Fibroblast of the aortic adventitia (primary cell): ENCODE measurements around the gene GM2A. TPM values are rescaled to one million over a fixed set of nuclear protein-coding genes. Genes with fewer than 3 reads are reported as not detected.

ENCODE experiments used
- DNase-seq: peaks from one replicate; pipeline ENCODE4 v3.0.0-alpha.2; 2010; ENCODE audit warnings: low read depth
- H3K4me3 ChIP-seq: 2 replicates; pipeline ENCODE4 v1.5.1; 2011; ENCODE audit warnings: low read depth, mild to moderate bottlenecking, control low read depth, low read length, moderate library complexity
- total RNA-seq: library from RNA; depleted of rRNA; stranded (reverse); fragments of >200 nt; gene quantifications from 2 replicates; pipeline ENCODE4 v1.2.3, GENCODE V29; 2012; ENCODE audit warnings: low replicate concordance
- TF ChIP-seq, protein P1 (sequence below): IDR thresholded peaks from 2 replicates; pipeline ENCODE4 v1.5.1; 2011; ENCODE audit warnings: mild to moderate bottlenecking, low read length, control low read depth, inconsistent platforms; ENCODE audit not compliant: insufficient read depth

GM2A gene
- total RNA-seq, 1 donor, result 42.6 TPM

DNA sequence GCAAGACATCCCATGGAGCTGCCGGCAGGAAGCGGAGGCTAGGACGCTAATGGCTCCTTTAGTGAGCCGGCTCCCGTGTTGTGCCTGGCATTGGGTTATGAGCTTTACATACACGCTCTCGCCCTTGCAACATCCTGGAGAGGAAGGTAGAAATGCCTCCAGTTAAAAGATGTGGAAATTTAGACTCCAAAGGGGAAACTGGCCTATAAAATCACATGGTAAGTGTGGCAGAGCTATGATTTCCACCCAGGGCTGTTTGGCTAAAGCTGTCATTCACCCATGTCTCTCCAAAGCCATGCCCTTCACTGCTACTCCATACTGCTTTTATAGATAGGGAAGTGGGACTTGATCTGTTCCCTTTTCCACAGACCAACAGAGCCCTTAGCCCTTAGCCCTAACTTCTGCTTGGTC, 5.2 kb downstream of the GM2A start:
- TF ChIP-seq, protein P1, sequence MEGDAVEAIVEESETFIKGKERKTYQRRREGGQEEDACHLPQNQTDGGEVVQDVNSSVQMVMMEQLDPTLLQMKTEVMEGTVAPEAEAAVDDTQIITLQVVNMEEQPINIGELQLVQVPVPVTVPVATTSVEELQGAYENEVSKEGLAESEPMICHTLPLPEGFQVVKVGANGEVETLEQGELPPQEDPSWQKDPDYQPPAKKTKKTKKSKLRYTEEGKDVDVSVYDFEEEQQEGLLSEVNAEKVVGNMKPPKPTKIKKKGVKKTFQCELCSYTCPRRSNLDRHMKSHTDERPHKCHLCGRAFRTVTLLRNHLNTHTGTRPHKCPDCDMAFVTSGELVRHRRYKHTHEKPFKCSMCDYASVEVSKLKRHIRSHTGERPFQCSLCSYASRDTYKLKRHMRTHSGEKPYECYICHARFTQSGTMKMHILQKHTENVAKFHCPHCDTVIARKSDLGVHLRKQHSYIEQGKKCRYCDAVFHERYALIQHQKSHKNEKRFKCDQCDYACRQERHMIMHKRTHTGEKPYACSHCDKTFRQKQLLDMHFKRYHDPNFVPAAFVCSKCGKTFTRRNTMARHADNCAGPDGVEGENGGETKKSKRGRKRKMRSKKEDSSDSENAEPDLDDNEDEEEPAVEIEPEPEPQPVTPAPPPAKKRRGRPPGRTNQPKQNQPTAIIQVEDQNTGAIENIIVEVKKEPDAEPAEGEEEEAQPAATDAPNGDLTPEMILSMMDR, result no peak
- H3K4me3 ChIP-seq, result no peak overlapping the region
- DNase-seq, result no peak

- H3K4me3 ChIP-seq, result no peak overlapping the region
- no peak for DNase-seq
- TF ChIP-seq, protein P1, result no peak
Observed at GRCh38 chr5:151258816-151259215, 5.8 kb downstream of the GM2A start.

DNA sequence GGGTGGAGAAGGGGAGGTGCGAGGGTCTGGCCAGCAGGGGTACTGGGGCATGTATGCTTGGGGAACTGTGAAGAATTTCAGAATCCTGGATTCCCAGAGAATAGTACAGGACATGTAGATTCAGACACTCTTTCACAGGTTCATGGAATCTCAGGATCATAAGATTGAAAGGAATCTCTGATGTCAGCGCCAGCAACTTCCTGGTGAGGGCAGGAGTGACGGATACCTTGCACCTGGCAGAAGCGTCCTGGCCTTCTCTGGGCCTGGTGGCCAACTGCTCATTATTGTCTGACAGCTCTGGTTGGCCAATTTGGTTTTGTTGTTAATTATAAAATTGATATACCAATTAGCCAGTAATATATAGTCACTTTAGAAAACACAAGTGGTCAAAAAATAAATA, 6.9 kb downstream of the GM2A start:
- TF ChIP-seq, protein P1, result no peak
- no peak overlapping the region for H3K4me3 ChIP-seq
- no peak for DNase-seq

GRCh38 chr5:151262532-151262931, 9.5 kb downstream of the GM2A start:
- DNase-seq, result no peak
- H3K4me3 ChIP-seq, result no peak overlapping the region
- TF ChIP-seq, protein P1, result no peak

GRCh38 chr5:151264113-151264512, 11.1 kb downstream of the GM2A start:
- TF ChIP-seq, protein P1, result no peak
- no peak overlapping the region for H3K4me3 ChIP-seq
- peak; percentile 59 for DNase-seq

GRCh38 chr5:151267491-151268260, 14.7 kb downstream of the GM2A start:
- DNase-seq, result no peak
- TF ChIP-seq, protein P1, result no peak

GRCh38 chr5:151270599-151270998, 17.6 kb downstream of the GM2A start:
- no peak overlapping the region for H3K4me3 ChIP-seq
- TF ChIP-seq, protein P1, result no peak
- no peak for DNase-seq

More at GRCh38 chr5:151267491-151268260, 14.7 kb downstream of the GM2A start:
- H3K4me3 ChIP-seq, result no peak overlapping the region
